ENCODE results near the gene HOXC10. TPM values are rescaled to one million over a fixed set of nuclear protein-coding genes. Genes with fewer than 3 reads are reported as not detected.

HOXC10 gene
- total and polyA plus RNA-seq, 4 donors: 0.18 TPM; not detected in 3

GRCh38 chr12:53954694-53955035 lies 30.3 kb upstream of the HOXC10 start, which contains the start of gene HOXC12:
TSS of gene HOXC12 (plus strand) at chr12:53954903. CDS start at chr12:53954930, 27 bp downstream.
- 3 to 6% methylated on average over 20 of the region's 20 CpGs for WGBS, 2 donors
- no peak within 1 kb of the TSS for H3K27ac ChIP-seq (ENCODE audit: low read depth in 1 of 2, low read length in 1 of 2)
- TF ChIP-seq CTCF (IDR thresholded peaks at IDR 0.05; ENCODE audit: control extremely low read depth, extremely low read depth): no peak
- H3K36me3 ChIP-seq (ENCODE audit: control insufficient read depth in 4 of 4, insufficient read depth in 4 of 4, low read length in 4 of 4): no peaks in the 10 kb centered on the region
- ATAC-seq (ENCODE audit: insufficient read depth, low FRiP score) (no peak), DNase-seq (no peak)
- no peak within 1 kb of the TSS for H3K9ac ChIP-seq (ENCODE audit: insufficient read depth in 1 of 2, low read length in 2 of 2)
- H3K4me3 ChIP-seq: no peak within 1 kb of the TSS
- H3K27me3 ChIP-seq (ENCODE audit: control insufficient read depth in 3 of 3, insufficient read depth in 3 of 3, low read length in 2 of 3): peaks cover 19 to 97% (median 96%) of the 10 kb centered on the region in 3 donors
- peaks cover 0 to 12% (median 0%) of the 10 kb centered on the region in 4 donors for H3K9me3 ChIP-seq (ENCODE audit: control insufficient read depth in 4 of 4, insufficient read depth in 3 of 4, low read length in 3 of 4)
- peaks cover 0 to 2% (median 0%) of the 10 kb centered on the region in 5 donors for H3K4me1 ChIP-seq (ENCODE audit: control insufficient read depth in 5 of 5, insufficient read depth in 5 of 5, low read length in 5 of 5)

GRCh38 chr12:53955036-53955775 lies 29.7 kb upstream of the HOXC10 start:
- H3K4me3 ChIP-seq: no peak overlapping the region

GRCh38 chr12:53955776-53956250 lies 29.1 kb upstream of the HOXC10 start:
- Histone ChIP-seq H3K4me3 (no peak overlapping the region), H3K36me3 (ENCODE audit: control insufficient read depth in 4 of 4, insufficient read depth in 4 of 4, low read length in 4 of 4) (no peaks in the 10 kb centered on the region), H3K27ac (ENCODE audit: low read depth in 1 of 2, low read length in 1 of 2) (no peak overlapping the region), H3K9ac (ENCODE audit: insufficient read depth in 1 of 2, low read length in 2 of 2) (no peak overlapping the region), H3K27me3 (ENCODE audit: control insufficient read depth in 3 of 3, insufficient read depth in 3 of 3, low read length in 2 of 3) (peaks cover 18 to 97% (median 96%) of the 10 kb centered on the region in 3 donors), H3K4me1 (ENCODE audit: control insufficient read depth in 5 of 5, insufficient read depth in 5 of 5, low read length in 5 of 5) (peaks cover 0 to 2% (median 0%) of the 10 kb centered on the region in 5 donors), H3K9me3 (ENCODE audit: control insufficient read depth in 4 of 4, insufficient read depth in 3 of 4, low read length in 3 of 4) (peaks cover 0 to 12% (median 0%) of the 10 kb centered on the region in 4 donors)
- TF ChIP-seq CTCF (IDR thresholded peaks at IDR 0.05; ENCODE audit: control extremely low read depth, extremely low read depth): no peak
- 8 to 11% methylated on average over 10 of the region's 10 CpGs for WGBS, 2 donors
- DNase-seq (no peak), ATAC-seq (ENCODE audit: insufficient read depth, low FRiP score) (no peak)

More at GRCh38 chr12:53955036-53955775, 29.7 kb upstream of the HOXC10 start:
- Histone ChIP-seq H3K9ac (ENCODE audit: insufficient read depth in 1 of 2, low read length in 2 of 2) (no peak overlapping the region), H3K9me3 (ENCODE audit: control insufficient read depth in 4 of 4, insufficient read depth in 3 of 4, low read length in 3 of 4) (peaks cover 0 to 12% (median 0%) of the 10 kb centered on the region in 4 donors), H3K4me1 (ENCODE audit: control insufficient read depth in 5 of 5, insufficient read depth in 5 of 5, low read length in 5 of 5) (peaks cover 0 to 2% (median 0%) of the 10 kb centered on the region in 5 donors), H3K27ac (ENCODE audit: low read depth in 1 of 2, low read length in 1 of 2) (no peak overlapping the region), H3K36me3 (ENCODE audit: control insufficient read depth in 4 of 4, insufficient read depth in 4 of 4, low read length in 4 of 4) (no peaks in the 10 kb centered on the region), H3K27me3 (ENCODE audit: control insufficient read depth in 3 of 3, insufficient read depth in 3 of 3, low read length in 2 of 3) (peaks cover 19 to 97% (median 96%) of the 10 kb centered on the region in 3 donors)
- DNase-seq (no peak), ATAC-seq (ENCODE audit: insufficient read depth, low FRiP score) (no peak)
- 5 to 6% methylated on average over 86 of the region's 86 CpGs for WGBS, 2 donors
- TF ChIP-seq CTCF (IDR thresholded peaks at IDR 0.05; ENCODE audit: control extremely low read depth, extremely low read depth): no peak

All from lung (tissue), 12 donors.